Stimulated activated CD8-positive, alpha-beta memory T cell treated with anti-CD3 and anti-CD28 coated beads, Interleukin-4, amount 100 ng/mL, for 1 hour (primary cell): ENCODE results near the gene GPR139.

Source experiments
- DNase-seq, 2 donors: peaks; one replicate each; pipeline ENCODE4 v3.0.0-alpha.2; 2020; ENCODE audit warnings: low read depth in 2 of 2, low spot score in 1 of 2

Gene GPR139

GRCh38 chr16:20073203-20074098 lies at the start of gene GPR139:
TSS of gene GPR139 (minus strand) at chr16:20073890. CDS start at chr16:20073616, 274 bp downstream.
- no peak for DNase-seq

DNA sequence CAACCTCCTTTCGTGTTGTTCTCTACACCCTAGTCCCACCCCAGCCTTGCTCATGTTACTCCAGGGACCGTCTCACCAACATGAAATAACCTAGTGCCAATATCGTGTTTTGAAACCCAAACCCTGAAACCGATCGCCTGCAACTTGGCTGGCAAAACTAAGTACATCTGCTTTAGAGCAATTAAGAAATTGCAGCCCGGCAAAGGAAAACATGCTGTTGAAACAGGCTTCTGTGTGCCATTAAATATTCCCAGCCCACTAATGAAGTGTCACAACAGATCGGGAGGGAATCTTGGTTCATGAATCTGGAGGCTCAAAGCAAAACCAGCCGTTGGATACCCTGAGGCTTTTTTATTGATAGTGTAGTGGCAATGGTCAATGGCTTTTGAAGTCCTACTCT lies 48.3 kb upstream of the GPR139 start:
- DNase-seq = no peak

GRCh38 chr16:20114356-20114755 lies 40.7 kb upstream of the GPR139 start:
- DNase-seq = no peak

DNA sequence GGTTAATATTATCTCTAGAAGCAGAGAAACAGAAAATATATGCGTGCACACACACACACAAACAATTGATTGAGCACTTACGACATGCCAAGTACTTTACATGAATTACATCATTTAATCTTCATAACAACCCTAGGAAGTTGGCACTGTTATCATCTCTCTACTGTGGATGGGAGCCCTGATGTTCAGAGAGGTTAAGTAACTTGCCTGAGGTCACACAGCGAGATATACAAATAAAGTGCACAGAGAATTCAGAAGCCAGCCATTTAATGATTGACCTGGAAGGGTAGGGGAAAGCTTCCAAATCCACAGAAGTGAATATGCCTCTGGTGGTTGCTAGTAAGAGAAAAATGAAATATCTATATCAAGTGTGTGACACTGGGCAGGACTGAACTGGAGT lies 37.5 kb upstream of the GPR139 start:
- no peak for DNase-seq

GRCh38 chr16:20107083-20107482 lies 33.4 kb upstream of the GPR139 start:
- DNase-seq = no peak

- DNase-seq = no peak
Measured at GRCh38 chr16:20104563-20105183, 31.0 kb upstream of the GPR139 start.

GRCh38 chr16:20102521-20102920 lies 28.8 kb upstream of the GPR139 start:
- no peak for DNase-seq

- DNase-seq = no peak
Measured at GRCh38 chr16:20102021-20102420, 28.3 kb upstream of the GPR139 start.

DNA sequence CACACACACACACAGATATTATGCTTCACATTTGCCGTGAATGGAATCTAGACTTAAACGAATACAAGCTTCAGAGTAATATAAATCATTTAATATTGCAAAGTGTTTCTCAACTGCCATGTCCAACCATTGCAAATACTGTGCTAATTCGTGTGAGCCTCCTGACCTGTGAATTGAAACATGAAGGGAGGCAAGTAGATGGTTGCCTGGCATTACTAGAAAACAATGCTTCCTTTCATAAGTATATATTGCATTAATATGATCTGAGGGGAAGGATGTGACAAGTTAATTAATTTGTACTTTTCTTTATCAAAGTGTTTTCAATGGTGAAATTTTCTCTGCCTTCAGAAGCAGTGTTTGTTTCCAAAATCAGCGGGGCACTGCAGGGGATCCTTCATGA lies 25.7 kb upstream of the GPR139 start:
- DNase-seq = no peak

- no peak for DNase-seq
Measured at GRCh38 chr16:20094157-20094556, 20.5 kb upstream of the GPR139 start.

GRCh38 chr16:20089246-20089965 lies 15.7 kb upstream of the GPR139 start:
- no peak for DNase-seq

- no peak for DNase-seq
Measured at GRCh38 chr16:20084624-20085226, 11.0 kb upstream of the GPR139 start.

DNA sequence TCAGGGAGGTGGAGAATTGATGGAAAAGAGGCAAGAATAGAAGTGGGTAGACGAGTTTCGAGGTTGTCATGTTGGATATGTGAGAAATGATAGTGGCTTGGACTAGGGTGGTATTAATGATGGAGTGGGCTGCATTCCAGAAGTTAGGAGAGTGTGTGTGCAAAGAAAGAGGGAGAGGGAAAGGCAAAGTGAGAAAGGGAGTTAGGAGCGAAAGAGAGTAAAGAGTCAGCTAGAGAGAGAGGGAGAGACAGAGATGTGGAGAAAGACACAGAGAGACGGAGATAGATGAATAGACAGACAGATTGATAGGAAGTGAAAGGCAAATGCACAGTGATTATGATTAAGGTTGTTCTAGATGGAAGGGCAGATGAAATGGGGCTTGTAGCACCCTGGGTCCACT lies 5.4 kb upstream of the GPR139 start:
- DNase-seq = no peak

- no peak for DNase-seq
Measured at GRCh38 chr16:20075243-20075642, 1.6 kb upstream of the GPR139 start.

- DNase-seq = no peak
Measured at GRCh38 chr16:20074099-20074991, 655 bp upstream of the GPR139 start.

DNA sequence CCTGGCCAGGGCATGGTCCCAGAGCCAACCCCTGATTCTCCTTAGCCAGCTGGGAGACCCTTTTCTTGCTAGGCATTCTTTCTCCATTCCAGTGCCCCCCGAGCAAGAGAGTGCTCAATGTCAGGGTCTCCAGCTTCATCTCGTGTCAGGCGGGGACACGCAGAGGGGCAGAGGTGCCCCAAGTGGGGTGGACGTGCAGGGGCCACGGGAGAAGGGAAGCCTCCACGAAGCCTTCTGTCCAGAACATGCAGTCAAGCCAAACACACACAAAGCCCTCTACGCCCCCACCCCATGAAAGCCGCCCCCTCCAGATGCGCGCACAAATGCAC lies 852 bp downstream of the GPR139 start:
- no peak for DNase-seq

- no peak for DNase-seq
Measured at GRCh38 chr16:20072146-20072873, 1.4 kb downstream of the GPR139 start.

GRCh38 chr16:20064931-20065330 lies 8.8 kb downstream of the GPR139 start:
- DNase-seq = no peak

GRCh38 chr16:20064520-20064919 lies 9.2 kb downstream of the GPR139 start:
- DNase-seq = no peak

DNA sequence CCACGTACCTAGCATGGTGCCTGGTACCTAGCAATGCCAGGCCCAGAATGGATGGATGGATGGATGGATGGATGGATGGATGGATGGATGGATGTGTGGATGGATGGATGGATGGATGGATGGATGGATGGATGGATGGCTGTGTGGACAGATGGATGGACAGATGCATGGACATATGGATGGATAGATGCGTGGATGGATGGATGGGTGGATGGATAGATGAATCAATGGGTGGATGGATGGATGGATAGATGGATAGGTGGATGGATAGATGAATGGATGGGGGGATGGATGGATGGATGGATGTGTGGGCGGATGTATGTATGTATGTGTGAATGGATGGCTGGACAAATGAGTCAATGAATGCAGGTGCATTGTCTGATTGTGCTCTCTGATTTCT lies 12.6 kb downstream of the GPR139 start:
- no peak for DNase-seq
